HS-27A (cell line): Measurements from ENCODE around the gene FBXO42.

Source experiments
- DNase-seq: peaks from one replicate; pipeline ENCODE4 v3.0.0-alpha.2; 2012; ENCODE audit warnings: low read depth, missing footprints

Gene FBXO42

GRCh38 chr1:16324456-16324890, 27.8 kb downstream of the FBXO42 start:
- peak; percentile 40 for DNase-seq

- no peak for DNase-seq
Measured at GRCh38 chr1:16321176-16321867, 31.0 kb downstream of the FBXO42 start.

- no peak for DNase-seq
Measured at GRCh38 chr1:16318555-16318954, 33.7 kb downstream of the FBXO42 start.

- DNase-seq: no peak
Measured at GRCh38 chr1:16315437-16315836, 36.8 kb downstream of the FBXO42 start.

- DNase-seq: no peak
Measured at GRCh38 chr1:16307222-16307621, 45.1 kb downstream of the FBXO42 start.

GRCh38 chr1:16302709-16303627, 49.3 kb downstream of the FBXO42 start:
- no peak for DNase-seq

GRCh38 chr1:16300436-16300835, 51.8 kb downstream of the FBXO42 start:
- no peak for DNase-seq

GRCh38 chr1:16298653-16299052, 53.6 kb downstream of the FBXO42 start:
- no peak for DNase-seq

GRCh38 chr1:16296643-16297042, 55.6 kb downstream of the FBXO42 start:
- DNase-seq: no peak

- DNase-seq: no peak
Measured at GRCh38 chr1:16294219-16295212, 57.8 kb downstream of the FBXO42 start.

GRCh38 chr1:16293538-16293937, 58.7 kb downstream of the FBXO42 start:
- DNase-seq: no peak

- DNase-seq: no peak
Measured at GRCh38 chr1:16292739-16293138, 59.5 kb downstream of the FBXO42 start.

- DNase-seq: no peak
Measured at GRCh38 chr1:16289959-16290358, 62.3 kb downstream of the FBXO42 start.

- no peak for DNase-seq
Measured at GRCh38 chr1:16286122-16286521, 66.2 kb downstream of the FBXO42 start.

- DNase-seq: no peak
Measured at GRCh38 chr1:16281765-16282164, 70.5 kb downstream of the FBXO42 start.

GRCh38 chr1:16279186-16279585, 73.1 kb downstream of the FBXO42 start:
- no peak for DNase-seq

GRCh38 chr1:16276302-16277030, 75.8 kb downstream of the FBXO42 start:
- no peak for DNase-seq

GRCh38 chr1:16275591-16275990, 76.7 kb downstream of the FBXO42 start:
- no peak for DNase-seq

GRCh38 chr1:16267690-16268180, 84.5 kb downstream of the FBXO42 start:
- no peak for DNase-seq

- DNase-seq: no peak
Measured at GRCh38 chr1:16266411-16267118, 85.7 kb downstream of the FBXO42 start.
